ENCODE data around the gene ITGB1BP2. TPM values are rescaled to one million over a fixed set of nuclear protein-coding genes. Genes with fewer than 3 reads are reported as not detected.
A peak's percentile ranks its signal among the peaks of the same experiment; 100 is the strongest.
"Not testable (repeated sequence)": the region's sequence is repeated elsewhere in the genome, so short reads cannot be mapped to it uniquely, and the experiment has no call there.

Gene ITGB1BP2
- polyA plus RNA-seq (ENCODE audit: insufficient read length), result 114 TPM

- peak; percentile 20 for DNase-seq
These were observed at the start of gene ITGB1BP2 for GRCh38 chrX:71301195-71301924. Gene ITGB1BP2 (plus strand): TSS chrX:71301750. CDS start chrX:71301807, 57 bp downstream.

- DNase-seq, result no peak
These were observed 49.3 kb upstream of the ITGB1BP2 start for GRCh38 chrX:71252221-71252620.

GRCh38 chrX:71253253-71254091 is 48.1 kb upstream of the ITGB1BP2 start:
- DNase-seq, result peak; percentile 42

GRCh38 chrX:71254092-71254963 is 47.2 kb upstream of the ITGB1BP2 start, which contains the start of gene ZMYM3:
Gene ZMYM3 (minus strand): TSS chrX:71254140. CDS start chrX:71253255, 885 bp downstream.
- peak; percentile 86 for DNase-seq

- DNase-seq, result no peak
These were observed 45.5 kb upstream of the ITGB1BP2 start for GRCh38 chrX:71256051-71256450.

DNA sequence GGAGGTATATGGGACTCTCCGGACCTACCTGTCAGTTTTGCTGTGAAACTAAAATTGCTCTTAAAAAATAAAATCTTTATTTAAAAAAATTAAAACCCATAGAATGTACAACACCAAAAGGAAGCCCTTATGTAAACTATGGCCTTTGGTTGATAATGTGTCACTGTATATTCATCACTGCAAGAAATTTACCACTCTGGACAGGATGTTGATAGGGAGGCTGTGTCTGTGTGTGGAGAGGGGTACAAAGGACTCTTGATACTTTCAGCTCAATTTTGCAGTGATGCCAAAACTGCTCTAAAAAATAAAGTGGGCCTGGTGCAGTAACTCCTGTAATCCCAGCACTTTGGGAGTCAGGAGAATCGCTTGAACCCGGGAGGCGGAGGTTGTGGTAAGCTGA is 44.7 kb upstream of the ITGB1BP2 start:
- no peak for DNase-seq

- not testable (repeated sequence) for DNase-seq
These were observed 32.9 kb upstream of the ITGB1BP2 start for GRCh38 chrX:71268624-71269023.

GRCh38 chrX:71269801-71270395 is 31.7 kb upstream of the ITGB1BP2 start:
- no peak for DNase-seq

GRCh38 chrX:71272313-71272712 is 29.2 kb upstream of the ITGB1BP2 start:
- DNase-seq, result not testable (repeated sequence)

DNA sequence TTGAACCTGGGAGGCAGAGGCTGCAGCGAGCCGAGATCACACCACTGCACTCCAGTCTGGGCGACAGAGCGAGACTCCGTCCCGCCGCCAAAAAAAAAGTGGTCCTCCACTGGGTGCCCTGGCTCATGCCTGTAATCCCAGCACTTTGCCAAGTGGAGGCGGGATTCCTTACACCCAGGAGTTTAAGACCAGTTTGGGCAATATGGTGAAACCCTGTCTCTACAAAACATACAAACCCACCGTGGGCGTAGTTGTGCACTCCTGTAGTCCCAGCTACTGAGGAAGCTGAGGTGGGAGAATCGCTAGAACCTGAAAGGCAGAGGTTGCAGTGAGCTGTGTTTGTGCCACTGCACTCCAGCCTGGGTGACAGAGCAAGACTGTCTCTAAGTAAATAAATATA is 20.2 kb upstream of the ITGB1BP2 start:
- DNase-seq, result not testable (repeated sequence)

GRCh38 chrX:71282514-71283402 is 18.8 kb upstream of the ITGB1BP2 start:
- DNase-seq, result no peak

DNA sequence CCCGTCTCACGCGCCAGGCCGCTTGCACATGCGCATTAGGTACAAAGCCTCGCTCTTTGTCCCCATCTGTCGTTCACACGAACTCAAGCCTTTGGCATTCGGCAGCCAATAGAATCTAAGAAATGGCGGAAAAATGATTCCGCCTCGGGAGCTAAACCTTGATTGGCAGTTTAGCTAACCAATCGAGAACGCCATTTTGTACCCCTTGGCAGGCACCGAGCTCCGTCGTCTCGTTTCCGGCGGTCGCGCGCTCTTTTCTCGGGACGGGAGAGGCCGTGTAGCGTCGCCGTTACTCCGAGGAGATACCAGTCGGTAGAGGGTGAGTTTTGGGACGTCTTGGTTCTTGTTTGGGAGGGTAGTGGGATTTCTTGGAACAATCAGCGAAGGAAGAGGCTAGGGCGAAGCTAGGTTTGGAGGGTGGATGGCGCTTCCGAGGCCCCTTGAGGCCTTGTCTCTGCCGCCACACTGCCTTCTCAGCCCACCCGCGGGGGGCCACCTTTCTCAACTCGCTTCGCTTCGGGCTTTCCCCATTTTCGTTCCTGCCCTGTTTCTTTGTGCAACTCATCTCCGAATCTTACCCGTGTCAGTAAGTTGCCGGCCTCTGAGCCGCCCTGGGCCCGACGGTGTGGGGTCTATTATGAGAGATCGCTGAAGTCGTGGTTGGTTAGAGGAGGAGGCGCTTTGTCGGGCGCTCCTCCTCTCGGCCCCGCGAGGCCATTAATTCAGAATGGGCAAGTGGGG is 18.0 kb upstream of the ITGB1BP2 start, which contains the start of gene NONO:
TSS of gene NONO (plus strand) at position 233 of the 741 bp plus-strand sequence. CDS start 7,003 bp downstream, outside the sequence.
- peak; percentile 94 for DNase-seq

DNA sequence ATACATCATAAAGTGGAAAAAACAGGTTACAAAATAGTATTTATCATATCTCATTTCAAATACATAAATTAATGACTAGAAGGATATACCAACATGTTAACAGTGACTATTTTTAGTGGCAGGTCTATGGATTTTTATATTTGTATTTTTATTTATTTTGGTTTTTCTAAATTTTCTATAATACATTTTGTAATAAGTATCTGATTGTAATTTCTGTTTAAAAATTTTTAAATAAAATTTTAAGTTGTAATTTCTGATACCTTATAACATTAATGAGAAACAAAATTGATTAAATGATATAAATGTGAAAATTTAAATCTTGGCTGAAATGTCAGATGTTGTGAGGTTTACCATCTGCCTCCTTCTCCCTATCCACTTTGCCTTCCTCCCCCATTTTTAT is 15.6 kb upstream of the ITGB1BP2 start:
- no peak for DNase-seq

DNA sequence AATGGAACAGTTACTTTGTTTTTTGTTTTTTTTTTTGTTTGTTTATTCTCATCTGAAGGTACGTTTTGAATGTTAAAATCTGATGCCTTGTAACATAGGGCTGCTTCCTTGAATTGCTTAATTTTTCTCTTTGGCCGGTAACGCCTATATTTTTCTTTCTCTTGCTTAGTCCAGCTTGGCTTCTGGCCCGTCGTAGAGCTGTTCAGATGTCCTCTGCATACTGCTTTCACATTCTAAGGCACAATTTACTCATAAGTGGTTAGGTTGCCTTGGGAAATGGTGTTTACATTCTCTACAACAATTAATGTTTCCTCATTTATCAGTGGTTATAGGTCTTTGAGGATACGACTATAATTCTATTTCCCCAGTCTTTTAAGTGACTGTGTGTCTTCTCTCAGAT is 10.2 kb upstream of the ITGB1BP2 start:
- no peak for DNase-seq

DNA sequence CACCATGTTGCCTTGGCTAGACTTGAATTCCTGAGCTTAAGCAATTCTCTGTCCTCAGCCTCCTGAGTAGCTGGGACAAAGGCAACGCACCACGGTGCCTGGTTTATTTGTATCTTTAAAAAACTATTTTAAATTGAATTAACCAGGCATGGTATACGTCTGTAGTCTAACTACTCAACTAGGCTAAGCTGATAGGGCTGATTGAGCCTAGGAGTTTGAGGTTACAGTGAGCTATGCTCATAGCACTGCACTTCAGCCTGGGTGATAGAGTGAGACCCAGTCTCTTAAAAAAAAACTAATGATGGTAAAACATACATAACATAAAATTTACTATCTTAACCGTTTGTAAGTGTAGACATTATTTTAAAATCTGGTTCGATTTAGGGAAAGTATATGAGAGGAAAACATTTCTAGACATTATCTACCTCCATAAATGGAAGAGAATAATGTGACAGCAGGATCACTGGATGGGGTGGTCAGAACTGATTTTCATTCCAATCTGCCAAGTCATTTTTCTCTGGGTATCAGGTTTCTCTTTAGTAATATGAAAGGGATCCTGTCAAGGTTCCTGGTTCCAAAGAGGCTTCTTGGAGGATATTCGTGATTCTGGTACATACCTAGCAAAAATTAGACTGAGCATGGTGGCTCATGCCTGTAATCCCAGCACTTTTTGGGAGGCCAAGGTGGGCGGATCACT is 8.7 kb upstream of the ITGB1BP2 start:
- no peak for DNase-seq

- no peak for DNase-seq
These were observed 4.7 kb upstream of the ITGB1BP2 start for GRCh38 chrX:71296806-71297205.

- no peak for DNase-seq
These were observed 3.4 kb upstream of the ITGB1BP2 start for GRCh38 chrX:71298119-71298518.

DNA sequence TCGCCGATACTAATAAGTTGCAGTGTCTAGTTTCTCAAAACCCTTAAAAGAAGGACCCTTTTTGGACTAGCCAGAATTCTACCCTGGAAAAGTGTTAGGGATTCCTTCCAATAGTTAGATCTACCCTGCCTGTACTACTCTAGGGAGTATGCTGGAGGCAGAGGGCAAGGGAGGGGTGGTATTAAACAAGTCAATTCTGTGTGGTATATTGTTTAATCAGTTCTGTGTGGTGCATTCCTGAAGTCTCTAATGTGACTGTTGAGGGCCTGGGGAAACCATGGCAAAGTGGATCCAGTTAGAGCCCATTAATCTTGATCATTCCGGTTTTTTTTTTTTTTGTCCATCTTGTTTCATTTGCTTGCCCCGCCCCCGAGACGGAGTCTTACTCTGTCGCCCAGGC is 1.5 kb upstream of the ITGB1BP2 start:
- not testable (repeated sequence) for DNase-seq

- DNase-seq, result not testable (repeated sequence)
These were observed 1.1 kb upstream of the ITGB1BP2 start for GRCh38 chrX:71300495-71300894.
